T-helper 17 cell (primary cell): Measurements from ENCODE around the gene TMEM80. TPM values are rescaled to one million over a fixed set of nuclear protein-coding genes. Genes with fewer than 3 reads are reported as not detected.

ENCODE experiments used
- ATAC-seq: fragments of 150-1000 bp; cut with Tn5 transposase; 2 replicates; pipeline ENCODE4 v1.10.0; 2021; ENCODE audit warnings: mild to moderate bottlenecking, moderate library complexity
- DNase-seq, 3 donors: peaks; one replicate each; pipeline versions ENCODE4 v3.0.0 to v3.0.0-alpha.2; 2020 to 2021
- H3K9me3 ChIP-seq: one replicate; pipeline ENCODE4 v1.7.0; 2013; ENCODE audit warnings: low read length, mild to moderate bottlenecking; ENCODE audit not compliant: control insufficient read depth, poor library complexity, severe bottlenecking
- H3K27ac Mint-ChIP-seq: one replicate; pipeline ENCODE4 v1.8.0; 2022; ENCODE audit warnings: mild to moderate bottlenecking, moderate library complexity, mixed read lengths
- H3K27me3 Mint-ChIP-seq: one replicate; pipeline ENCODE4 v1.8.0; 2022; ENCODE audit warnings: mixed read lengths
- H3K36me3 Mint-ChIP-seq: one replicate; pipeline ENCODE4 v1.8.0; 2022; ENCODE audit warnings: low read depth, mixed read lengths
- H3K4me1 Mint-ChIP-seq: one replicate; pipeline ENCODE4 v1.8.0; 2022; ENCODE audit warnings: mild to moderate bottlenecking, mixed read lengths
- H3K4me3 Mint-ChIP-seq: one replicate; pipeline ENCODE4 v1.8.0; 2022; ENCODE audit warnings: mild to moderate bottlenecking, moderate library complexity, mixed read lengths
- total RNA-seq, 4 donors: library from RNA in 2 of 4; stranded (reverse) in 2 of 4; gene quantifications; one replicate each; pipeline ENCODE4 v1.2.3 and lab custom pipeline; 2022 to 2026

The TMEM80 gene
- total RNA-seq, 2 donors from 2014 or later: 20.8 to 21.3 TPM

GRCh38 chr11:660681-661444 is 34.8 kb upstream of the TMEM80 start:
- DNase-seq: no peak
- no peak overlapping the region for H3K4me3 Mint-ChIP-seq
- H3K27me3 Mint-ChIP-seq: no peaks in the 10 kb centered on the region
- no peaks in the 10 kb centered on the region for H3K9me3 ChIP-seq
- no peak for ATAC-seq
- H3K36me3 Mint-ChIP-seq: no peaks in the 10 kb centered on the region
- H3K27ac Mint-ChIP-seq: no peak overlapping the region
- H3K4me1 Mint-ChIP-seq: peaks cover 4% of the 10 kb centered on the region

GRCh38 chr11:662689-663274 is 32.8 kb upstream of the TMEM80 start:
- DNase-seq: no peak
- Mint-ChIP-seq H3K36me3 (no peaks in the 10 kb centered on the region), H3K4me1 (peaks cover 7% of the 10 kb centered on the region), H3K27me3 (no peaks in the 10 kb centered on the region), H3K27ac (no peak overlapping the region), H3K4me3 (no peak overlapping the region)
- no peaks in the 10 kb centered on the region for H3K9me3 ChIP-seq
- ATAC-seq: peak; percentile 76

GRCh38 chr11:665062-665703 is 30.4 kb upstream of the TMEM80 start:
- H3K9me3 ChIP-seq: no peaks in the 10 kb centered on the region
- Mint-ChIP-seq H3K27me3 (no peaks in the 10 kb centered on the region), H3K4me3 (no peak overlapping the region), H3K27ac (peak overlapping the region; percentile 76), H3K36me3 (no peaks in the 10 kb centered on the region), H3K4me1 (peaks cover 7% of the 10 kb centered on the region)
- DNase-seq (no peak), ATAC-seq (no peak)

GRCh38 chr11:665704-666281 is 29.8 kb upstream of the TMEM80 start:
- Mint-ChIP-seq H3K36me3 (no peaks in the 10 kb centered on the region), H3K27ac (peak overlapping the region; percentile 76), H3K27me3 (no peaks in the 10 kb centered on the region), H3K4me3 (no peak overlapping the region), H3K4me1 (peaks cover 7% of the 10 kb centered on the region)
- H3K9me3 ChIP-seq: no peaks in the 10 kb centered on the region
- ATAC-seq (no peak), DNase-seq (no peak)

- no peak overlapping the region for H3K4me3 Mint-ChIP-seq
- peaks cover 4% of the 10 kb centered on the region for H3K4me1 Mint-ChIP-seq
- DNase-seq (no peak), ATAC-seq (no peak)
- no peak overlapping the region for H3K27ac Mint-ChIP-seq
- H3K9me3 ChIP-seq: no peaks in the 10 kb centered on the region
- no peaks in the 10 kb centered on the region for H3K27me3 Mint-ChIP-seq
- H3K36me3 Mint-ChIP-seq: peaks cover 9% of the 10 kb centered on the region
Measured at GRCh38 chr11:673866-674265, 21.8 kb upstream of the TMEM80 start.

- Mint-ChIP-seq H3K4me1 (peaks cover 4% of the 10 kb centered on the region), H3K4me3 (no peak overlapping the region), H3K27ac (no peak overlapping the region)
Measured at GRCh38 chr11:674406-674805, 21.2 kb upstream of the TMEM80 start.

GRCh38 chr11:678297-678696 is 17.3 kb upstream of the TMEM80 start:
- peaks cover 10% of the 10 kb centered on the region for H3K36me3 Mint-ChIP-seq

More at GRCh38 chr11:674406-674805, 21.2 kb upstream of the TMEM80 start:
- H3K27me3 Mint-ChIP-seq: no peaks in the 10 kb centered on the region
- DNase-seq (no peak), ATAC-seq (no peak)
- H3K36me3 Mint-ChIP-seq: peaks cover 9% of the 10 kb centered on the region
- H3K9me3 ChIP-seq: no peaks in the 10 kb centered on the region

GRCh38 chr11:679271-680207 is 16.1 kb upstream of the TMEM80 start:
- no peak overlapping the region for H3K27ac Mint-ChIP-seq
- no peak for DNase-seq
- H3K4me1 Mint-ChIP-seq: peaks cover 2% of the 10 kb centered on the region
- no peak overlapping the region for H3K4me3 Mint-ChIP-seq
- ATAC-seq: no peak
- H3K9me3 ChIP-seq: no peaks in the 10 kb centered on the region
- H3K27me3 Mint-ChIP-seq: no peaks in the 10 kb centered on the region
- H3K36me3 Mint-ChIP-seq: peaks cover 8% of the 10 kb centered on the region

More at GRCh38 chr11:678297-678696, 17.3 kb upstream of the TMEM80 start:
- DNase-seq (no peak), ATAC-seq (no peak)
- peaks cover 2% of the 10 kb centered on the region for H3K4me1 Mint-ChIP-seq
- H3K27me3 Mint-ChIP-seq: no peaks in the 10 kb centered on the region
- no peak overlapping the region for H3K27ac Mint-ChIP-seq
- H3K9me3 ChIP-seq: no peaks in the 10 kb centered on the region
- H3K4me3 Mint-ChIP-seq: no peak overlapping the region

- Mint-ChIP-seq H3K4me3 (no peak overlapping the region), H3K27ac (peak overlapping the region; percentile 63), H3K27me3 (no peaks in the 10 kb centered on the region), H3K4me1 (peaks cover 2% of the 10 kb centered on the region), H3K36me3 (peaks cover 8% of the 10 kb centered on the region)
- ATAC-seq: no peak
- DNase-seq: no peak
- no peaks in the 10 kb centered on the region for H3K9me3 ChIP-seq
Measured at GRCh38 chr11:680476-680875, 15.1 kb upstream of the TMEM80 start.

- Mint-ChIP-seq H3K36me3 (peaks cover 8% of the 10 kb centered on the region), H3K27ac (peak overlapping the region; percentile 63)
- no peak for ATAC-seq
Measured at GRCh38 chr11:680970-681369, 14.6 kb upstream of the TMEM80 start.

GRCh38 chr11:686451-687243 is 9.0 kb upstream of the TMEM80 start:
- DNase-seq: no peak
- Mint-ChIP-seq H3K27ac (peak overlapping the region; percentile 61), H3K36me3 (peaks cover 10% of the 10 kb centered on the region)

More at GRCh38 chr11:680970-681369, 14.6 kb upstream of the TMEM80 start:
- Mint-ChIP-seq H3K27me3 (no peaks in the 10 kb centered on the region), H3K4me3 (no peak overlapping the region), H3K4me1 (peaks cover 2% of the 10 kb centered on the region)
- no peak for DNase-seq
- no peaks in the 10 kb centered on the region for H3K9me3 ChIP-seq

GRCh38 chr11:687751-688150 is 7.9 kb upstream of the TMEM80 start:
- peaks cover 8% of the 10 kb centered on the region for H3K36me3 Mint-ChIP-seq
- H3K9me3 ChIP-seq: no peaks in the 10 kb centered on the region
- ATAC-seq (no peak), DNase-seq (no peak)
- no peak overlapping the region for H3K4me3 Mint-ChIP-seq
- H3K27me3 Mint-ChIP-seq: no peaks in the 10 kb centered on the region
- peaks cover 16% of the 10 kb centered on the region for H3K4me1 Mint-ChIP-seq
- H3K27ac Mint-ChIP-seq: no peak overlapping the region

More at GRCh38 chr11:686451-687243, 9.0 kb upstream of the TMEM80 start:
- H3K4me3 Mint-ChIP-seq: no peak overlapping the region
- no peaks in the 10 kb centered on the region for H3K9me3 ChIP-seq
- peaks cover 6% of the 10 kb centered on the region for H3K4me1 Mint-ChIP-seq
- no peaks in the 10 kb centered on the region for H3K27me3 Mint-ChIP-seq
- no peak for ATAC-seq
